T-helper 9 cell (primary cell): ENCODE measurements around the gene ELMOD3.
A peak's percentile ranks its signal among the peaks of the same experiment; 100 is the strongest.
"Not testable (repeated sequence)": the region's sequence is repeated elsewhere in the genome, so short reads cannot be mapped to it uniquely, and the experiment has no call there.

Experiments
- DNase-seq: peaks from one replicate; pipeline ENCODE4 v3.0.0-alpha.2; 2020

ELMOD3 gene

GRCh38 chr2:85405201-85406059, 50.9 kb downstream of the ELMOD3 start:
- peak; percentile 58 for DNase-seq

- DNase-seq, result peak; percentile 28
These were observed 55.4 kb downstream of the ELMOD3 start, which contains the start of gene CAPG for GRCh38 chr2:85409845-85410583. CAPG (minus strand) TSS chr2:85410366; CDS start chr2:85402145, 8,221 bp downstream.

GRCh38 chr2:85410584-85411404, 56.2 kb downstream of the ELMOD3 start:
- no peak for DNase-seq

GRCh38 chr2:85411405-85411748, 56.8 kb downstream of the ELMOD3 start:
- DNase-seq, result no peak

GRCh38 chr2:85413592-85414420, 59.2 kb downstream of the ELMOD3 start:
- no peak for DNase-seq

GRCh38 chr2:85414421-85414759, 59.8 kb downstream of the ELMOD3 start:
- DNase-seq, result not testable (repeated sequence)

- DNase-seq, result no peak
These were observed 60.4 kb downstream of the ELMOD3 start for GRCh38 chr2:85414761-85415553.

- DNase-seq, result no peak
These were observed 61.5 kb downstream of the ELMOD3 start for GRCh38 chr2:85415980-85416650.

GRCh38 chr2:85418132-85419008, 63.8 kb downstream of the ELMOD3 start, which contains the start of gene SH2D6:
SH2D6 (plus strand) TSS chr2:85418714; CDS start chr2:85429466, 10,752 bp downstream.
- DNase-seq, result peak; percentile 78

GRCh38 chr2:85419009-85419675, 64.6 kb downstream of the ELMOD3 start:
- no peak for DNase-seq

GRCh38 chr2:85420536-85421259, 66.1 kb downstream of the ELMOD3 start:
- peak; percentile 91 for DNase-seq

GRCh38 chr2:85421260-85422071, 66.9 kb downstream of the ELMOD3 start:
- no peak for DNase-seq

GRCh38 chr2:85422072-85422457, 67.5 kb downstream of the ELMOD3 start:
- DNase-seq, result no peak

GRCh38 chr2:85423525-85423924, 69.0 kb downstream of the ELMOD3 start:
- DNase-seq, result no peak

- DNase-seq, result no peak
These were observed 71.0 kb downstream of the ELMOD3 start for GRCh38 chr2:85425588-85425987.

- no peak for DNase-seq
These were observed 72.8 kb downstream of the ELMOD3 start for GRCh38 chr2:85427300-85427835.

- no peak for DNase-seq
These were observed 73.8 kb downstream of the ELMOD3 start for GRCh38 chr2:85428343-85428881.
